Astrocyte (in vitro differentiated cells and primary cell): ENCODE results near the gene PACSIN1. TPM values are rescaled to one million over a fixed set of nuclear protein-coding genes. Genes with fewer than 3 reads are reported as not detected.
A peak's percentile ranks its signal among the peaks of the same experiment; 100 is the strongest.

Source experiments
- DNase-seq: peaks from one replicate; pipeline ENCODE4 v3.0.0-alpha.2; 2010; ENCODE audit warnings: low read depth
- FAIRE-seq: peaks from 2 replicates; lab custom pipeline; 2011; peaks lifted over from hg19 to GRCh38; lab: Jason Lieb, UNC
- H2AFZ ChIP-seq: 2 replicates; pipeline ENCODE4 v1.6.0; 2012; ENCODE audit warnings: low read depth, low read length, inconsistent platforms
- H3K27ac ChIP-seq: 2 replicates; pipeline ENCODE4 v1.5.1; 2011; ENCODE audit warnings: low read depth, low read length, inconsistent platforms
- H3K27me3 ChIP-seq: 2 replicates; pipeline ENCODE4 v1.6.0; 2011; ENCODE audit warnings: low read length, inconsistent platforms; ENCODE audit not compliant: insufficient read depth
- H3K36me3 ChIP-seq: 2 replicates; pipeline ENCODE4 v1.5.1; 2011; ENCODE audit warnings: low read length, inconsistent platforms; ENCODE audit not compliant: insufficient read depth
- H3K4me1 ChIP-seq: 2 replicates; pipeline ENCODE4 v1.5.1; 2011; ENCODE audit warnings: low read length, inconsistent platforms; ENCODE audit not compliant: insufficient read depth
- H3K4me2 ChIP-seq: 2 replicates; pipeline ENCODE4 v1.6.0; 2012; ENCODE audit warnings: low read length, inconsistent platforms
- H3K4me3 ChIP-seq: 2 replicates; pipeline ENCODE4 v1.5.1; 2011; ENCODE audit warnings: low read depth, mild to moderate bottlenecking, low read length, inconsistent platforms; ENCODE audit not compliant: insufficient read depth
- H3K79me2 ChIP-seq: 2 replicates; pipeline ENCODE4 v1.6.0; 2012; ENCODE audit warnings: mild to moderate bottlenecking, low read length, inconsistent platforms; ENCODE audit not compliant: insufficient read depth
- H3K9ac ChIP-seq: 2 replicates; pipeline ENCODE4 v1.6.0; 2012; ENCODE audit warnings: mild to moderate bottlenecking, low read length, inconsistent platforms
- H3K9me3 ChIP-seq: 2 replicates; pipeline ENCODE4 v1.5.1; 2012; ENCODE audit warnings: low read depth, mild to moderate bottlenecking, low read length, inconsistent platforms; ENCODE audit not compliant: insufficient read depth
- H4K20me1 ChIP-seq: 2 replicates; pipeline ENCODE4 v1.6.0; 2012; ENCODE audit warnings: low read length, inconsistent platforms; ENCODE audit not compliant: insufficient read depth
- H3K27ac Mint-ChIP-seq: one replicate; pipeline ENCODE4 v1.8.0; 2021; ENCODE audit warnings: mild to moderate bottlenecking, mixed read lengths; ENCODE audit not compliant: unreplicated experiment
- H3K27me3 Mint-ChIP-seq: one replicate; pipeline ENCODE4 v1.8.0; 2021; ENCODE audit warnings: low read depth, mixed read lengths; ENCODE audit not compliant: unreplicated experiment
- H3K36me3 Mint-ChIP-seq: one replicate; pipeline ENCODE4 v1.8.0; 2021; ENCODE audit warnings: low read depth, mixed read lengths; ENCODE audit not compliant: unreplicated experiment
- H3K4me1 Mint-ChIP-seq: one replicate; pipeline ENCODE4 v1.8.0; 2021; ENCODE audit warnings: low read depth, mixed read lengths; ENCODE audit not compliant: unreplicated experiment
- H3K4me3 Mint-ChIP-seq: one replicate; pipeline ENCODE4 v1.8.0; 2021; ENCODE audit warnings: mild to moderate bottlenecking, moderate library complexity, mixed read lengths; ENCODE audit not compliant: unreplicated experiment
- H3K9me3 Mint-ChIP-seq: one replicate; pipeline ENCODE4 v1.8.0; 2021; ENCODE audit warnings: mild to moderate bottlenecking, mixed read lengths; ENCODE audit not compliant: unreplicated experiment
- EZH2 ChIP-seq: IDR thresholded peaks from 2 replicates; pipeline ENCODE4 v1.6.1; 2012; ENCODE audit warnings: mild to moderate bottlenecking, low read length, inconsistent platforms; ENCODE audit not compliant: insufficient read depth
- total RNA-seq: library from RNA; stranded (reverse); gene quantifications from 2 replicates; pipeline ENCODE4 v1.2.1, GENCODE V29; 2021
- TF ChIP-seq, protein P1 (sequence below): IDR thresholded peaks from 2 replicates; pipeline ENCODE4 v1.5.1; 2011; ENCODE audit warnings: low read depth, mild to moderate bottlenecking, inconsistent platforms, low read length, moderate library complexity; ENCODE audit not compliant: insufficient read depth

The PACSIN1 gene
- total RNA-seq, 1 donor from 2014 or later = 0.32 TPM

GRCh38 chr6:34484391-34484790 is 18.5 kb downstream of the PACSIN1 start:
- Histone ChIP-seq H3K27ac (no peak overlapping the region), H3K4me3 (no peak overlapping the region), H3K4me2 (no peak overlapping the region), H3K4me1 (no peaks in the 10 kb centered on the region), H3K9ac (no peak overlapping the region), H3K36me3 (no peaks in the 10 kb centered on the region), H4K20me1 (no peaks in the 10 kb centered on the region), H3K27me3 (no peaks in the 10 kb centered on the region), H3K9me3 (no peaks in the 10 kb centered on the region), H3K79me2 (no peaks in the 10 kb centered on the region), H2AFZ (no peak overlapping the region)
- H3K27me3 Mint-ChIP-seq = peaks cover 3% of the 10 kb centered on the region
- FAIRE-seq = no peak
- no peaks in the 10 kb centered on the region for H3K36me3 Mint-ChIP-seq
- no peaks in the 10 kb centered on the region for H3K4me1 Mint-ChIP-seq
- H3K4me3 Mint-ChIP-seq = no peak overlapping the region
- TF ChIP-seq, protein P1, sequence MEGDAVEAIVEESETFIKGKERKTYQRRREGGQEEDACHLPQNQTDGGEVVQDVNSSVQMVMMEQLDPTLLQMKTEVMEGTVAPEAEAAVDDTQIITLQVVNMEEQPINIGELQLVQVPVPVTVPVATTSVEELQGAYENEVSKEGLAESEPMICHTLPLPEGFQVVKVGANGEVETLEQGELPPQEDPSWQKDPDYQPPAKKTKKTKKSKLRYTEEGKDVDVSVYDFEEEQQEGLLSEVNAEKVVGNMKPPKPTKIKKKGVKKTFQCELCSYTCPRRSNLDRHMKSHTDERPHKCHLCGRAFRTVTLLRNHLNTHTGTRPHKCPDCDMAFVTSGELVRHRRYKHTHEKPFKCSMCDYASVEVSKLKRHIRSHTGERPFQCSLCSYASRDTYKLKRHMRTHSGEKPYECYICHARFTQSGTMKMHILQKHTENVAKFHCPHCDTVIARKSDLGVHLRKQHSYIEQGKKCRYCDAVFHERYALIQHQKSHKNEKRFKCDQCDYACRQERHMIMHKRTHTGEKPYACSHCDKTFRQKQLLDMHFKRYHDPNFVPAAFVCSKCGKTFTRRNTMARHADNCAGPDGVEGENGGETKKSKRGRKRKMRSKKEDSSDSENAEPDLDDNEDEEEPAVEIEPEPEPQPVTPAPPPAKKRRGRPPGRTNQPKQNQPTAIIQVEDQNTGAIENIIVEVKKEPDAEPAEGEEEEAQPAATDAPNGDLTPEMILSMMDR = no peak
- no peak for TF ChIP-seq EZH2
- no peaks in the 10 kb centered on the region for H3K9me3 Mint-ChIP-seq
- H3K27ac Mint-ChIP-seq = no peak overlapping the region
- no peak for DNase-seq

DNA sequence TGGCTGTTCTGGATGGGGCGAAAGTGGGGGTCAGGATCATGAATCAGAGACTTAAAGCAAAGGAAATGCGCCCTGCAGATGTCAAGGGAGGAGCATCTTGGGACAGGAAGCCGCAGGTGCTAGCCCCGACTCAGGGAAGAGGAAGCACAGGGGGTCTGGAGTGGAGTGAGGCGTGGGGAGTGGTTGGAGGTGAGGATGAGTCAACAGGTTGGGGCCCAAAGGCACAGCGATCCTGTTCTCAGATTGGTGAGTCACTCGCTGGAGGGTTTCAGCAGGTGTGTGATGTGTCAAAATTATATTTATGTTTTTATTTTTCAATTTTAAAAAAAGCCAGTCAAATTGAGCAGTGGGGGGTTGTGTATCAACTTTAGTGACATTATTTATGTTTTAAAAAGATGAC is 19.0 kb downstream of the PACSIN1 start:
- no peak for FAIRE-seq

More for the DNA sequence above, 19.0 kb downstream of the PACSIN1 start:
- Mint-ChIP-seq H3K9me3 (no peaks in the 10 kb centered on the region), H3K4me3 (no peak overlapping the region), H3K27ac (peak overlapping the region; percentile 41), H3K36me3 (no peaks in the 10 kb centered on the region), H3K27me3 (peaks cover 3% of the 10 kb centered on the region), H3K4me1 (no peaks in the 10 kb centered on the region)
- Histone ChIP-seq H3K79me2 (no peaks in the 10 kb centered on the region), H2AFZ (no peak overlapping the region), H3K9me3 (no peaks in the 10 kb centered on the region), H3K36me3 (no peaks in the 10 kb centered on the region), H3K4me3 (no peak overlapping the region), H3K27me3 (no peaks in the 10 kb centered on the region), H3K4me2 (no peak overlapping the region), H3K9ac (no peak overlapping the region), H4K20me1 (no peaks in the 10 kb centered on the region), H3K4me1 (no peaks in the 10 kb centered on the region), H3K27ac (no peak overlapping the region)
- TF ChIP-seq, protein P1 = no peak
- TF ChIP-seq EZH2 = no peak
- DNase-seq = no peak
